ENCODE results near the gene BRD3OS.

Gene BRD3OS

DNA sequence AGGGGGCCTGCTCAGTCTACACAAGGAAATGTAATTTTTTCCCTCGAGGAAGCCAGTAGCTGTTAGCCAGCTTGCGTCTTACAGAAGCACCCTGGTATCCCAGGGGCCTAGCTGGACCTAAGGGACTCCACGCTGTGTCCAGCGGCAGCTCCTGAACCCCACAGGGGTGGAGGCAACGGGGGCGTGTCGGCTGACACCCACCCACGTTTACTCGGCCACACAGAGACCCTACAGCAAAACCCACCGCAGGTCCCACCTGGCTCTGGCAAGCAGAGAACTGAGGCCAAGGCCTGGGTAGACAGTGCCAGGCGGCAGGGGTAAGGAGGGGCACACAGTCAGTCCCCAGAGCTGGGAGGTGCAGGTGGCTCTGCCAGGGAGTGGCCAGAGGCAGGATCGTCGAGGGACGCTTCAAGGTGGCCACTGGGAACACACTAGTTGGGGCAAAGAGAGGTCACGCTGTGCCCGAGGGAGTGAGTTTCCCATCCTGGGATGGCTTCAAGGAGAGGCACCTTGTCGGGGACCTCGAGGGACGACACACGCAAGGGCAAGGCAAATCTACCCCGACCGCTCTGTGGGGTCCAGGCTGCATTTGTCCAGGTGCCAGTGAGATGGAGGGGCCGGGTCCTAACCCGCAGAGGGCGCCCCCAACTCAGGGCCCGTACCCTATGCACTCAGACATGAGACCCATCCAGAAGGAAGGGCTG lies 20.7 kb downstream of the BRD3OS start:
- no peak for TF ChIP-seq CTCF (IDR thresholded peaks at IDR 0.05; ENCODE audit: insufficient read depth, missing control alignments)
- FAIRE-seq = no peak
- no peak for DNase-seq (ENCODE audit: insufficient read length, low spot score)

- FAIRE-seq = no peak
- TF ChIP-seq CTCF (IDR thresholded peaks at IDR 0.05; ENCODE audit: insufficient read depth, missing control alignments) = no peak
- no peak for DNase-seq (ENCODE audit: insufficient read length, low spot score)
Observed at GRCh38 chr9:134046894-134047681, 21.8 kb downstream of the BRD3OS start.

- no peak for TF ChIP-seq CTCF (IDR thresholded peaks at IDR 0.05; ENCODE audit: insufficient read depth, missing control alignments)
- no peak for FAIRE-seq
- no peak for DNase-seq (ENCODE audit: insufficient read length, low spot score)
Observed at GRCh38 chr9:134047868-134048581, 22.7 kb downstream of the BRD3OS start.

DNA sequence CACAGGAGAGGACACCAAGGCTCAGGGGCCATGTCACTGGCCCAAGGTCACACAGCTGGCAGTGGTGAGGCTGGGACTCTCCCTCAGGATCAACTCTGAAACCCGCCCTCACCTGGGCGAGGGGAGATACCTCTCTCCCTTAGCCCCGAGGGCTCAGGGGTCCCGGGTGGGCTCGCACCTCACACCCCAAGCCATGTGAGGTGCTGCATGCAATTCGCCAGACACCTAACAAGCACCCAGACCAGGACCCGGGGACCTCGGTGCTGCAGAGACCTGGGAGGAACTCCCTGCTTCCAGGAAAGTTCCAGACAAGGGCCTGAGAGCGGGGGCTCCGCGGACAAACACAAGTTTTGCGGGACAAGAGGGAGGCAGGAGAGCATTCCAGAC lies 23.3 kb downstream of the BRD3OS start:
- TF ChIP-seq CTCF (IDR thresholded peaks at IDR 0.05; ENCODE audit: insufficient read depth, missing control alignments) = no peak
- DNase-seq (ENCODE audit: insufficient read length, low spot score) (no peak), FAIRE-seq (no peak)

- no peak for TF ChIP-seq CTCF (IDR thresholded peaks at IDR 0.05; ENCODE audit: insufficient read depth, missing control alignments)
- FAIRE-seq = no peak
- no peak for DNase-seq (ENCODE audit: insufficient read length, low spot score)
Observed at GRCh38 chr9:134049236-134049635, 24.0 kb downstream of the BRD3OS start.

DNA sequence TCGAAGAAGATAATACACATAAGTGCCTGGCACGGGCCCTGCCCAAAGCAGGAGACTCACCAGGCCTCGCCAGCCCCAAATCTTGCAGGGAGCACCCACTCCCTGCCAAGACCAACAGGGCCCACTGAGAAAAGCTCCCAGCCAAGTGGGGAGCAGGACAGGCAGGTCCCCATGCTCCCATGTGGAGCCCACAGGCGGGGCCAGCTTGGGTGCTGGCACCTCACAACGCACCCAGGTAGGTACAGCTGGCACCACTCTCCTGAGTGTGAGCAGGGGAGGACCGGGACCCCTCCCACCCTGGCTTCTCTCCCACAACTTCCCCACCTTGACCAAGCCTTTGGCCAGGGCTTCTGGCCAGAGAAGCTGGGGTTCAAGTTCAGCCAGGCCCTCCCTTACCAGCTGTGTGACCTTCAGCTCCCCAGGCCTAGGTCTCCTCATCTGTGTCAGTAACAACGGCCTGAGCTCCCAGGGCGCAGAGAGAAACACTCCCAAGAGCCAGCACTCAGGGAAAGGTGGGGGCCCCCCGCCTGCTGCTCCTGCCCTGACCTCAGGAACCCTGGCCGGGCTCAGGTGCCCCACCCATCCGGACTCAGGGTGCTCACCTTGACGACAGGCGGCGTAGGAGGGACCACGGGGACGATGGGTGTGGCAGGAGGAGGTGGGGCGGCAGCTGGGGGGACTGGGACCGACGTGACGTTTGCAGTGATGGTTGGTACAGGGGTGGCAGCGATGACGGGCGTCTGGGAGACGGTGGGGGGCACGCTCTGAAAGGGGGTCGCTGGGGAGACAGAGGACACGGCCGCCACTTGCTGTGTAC lies 24.7 kb downstream of the BRD3OS start:
- FAIRE-seq = no peak
- TF ChIP-seq CTCF (IDR thresholded peaks at IDR 0.05; ENCODE audit: insufficient read depth, missing control alignments) = no peak

More for the DNA sequence above, 24.7 kb downstream of the BRD3OS start:
- DNase-seq (ENCODE audit: insufficient read length, low spot score) = no peak
